ENCODE data around the gene EPHB1.
"Not testable (repeated sequence)": the region's sequence is repeated elsewhere in the genome, so short reads cannot be mapped to it uniquely, and the experiment has no call there.

The EPHB1 gene

GRCh38 chr3:134937256-134938028 is 142.4 kb downstream of the EPHB1 start:
- in situ Hi-C loops (cut with HindIII; ENCODE audit: low sequenced_read_pairs), result loop anchor here (5.0 kb wide), 1 partner anchor 35 kb away; no protein-coding TSS in a partner anchor

- in situ Hi-C loops (cut with HindIII; ENCODE audit: low sequenced_read_pairs), result loop anchor here (5.0 kb wide), 1 partner anchor 36 kb away; no protein-coding TSS in a partner anchor
These were observed 143.0 kb downstream of the EPHB1 start for GRCh38 chr3:134938029-134938525.

- in situ Hi-C loops (cut with HindIII; ENCODE audit: low sequenced_read_pairs), result loop anchor here (5.0 kb wide), 1 partner anchor 38 kb away; no protein-coding TSS in a partner anchor
These were observed 144.9 kb downstream of the EPHB1 start for GRCh38 chr3:134939978-134940377.

- in situ Hi-C loops (cut with HindIII; ENCODE audit: low sequenced_read_pairs), result no loop called here
These were observed 146.8 kb downstream of the EPHB1 start for GRCh38 chr3:134941820-134942219.

GRCh38 chr3:134944429-134944828 is 149.4 kb downstream of the EPHB1 start:
- in situ Hi-C loops (cut with HindIII; ENCODE audit: low sequenced_read_pairs), result no loop called here

- in situ Hi-C loops (cut with HindIII; ENCODE audit: low sequenced_read_pairs), result no loop called here
These were observed 154.1 kb downstream of the EPHB1 start for GRCh38 chr3:134949150-134949549.

- in situ Hi-C loops (cut with HindIII; ENCODE audit: low sequenced_read_pairs), result no loop called here
These were observed 157.3 kb downstream of the EPHB1 start for GRCh38 chr3:134952371-134952770.

GRCh38 chr3:134955874-134956273 is 160.8 kb downstream of the EPHB1 start:
- in situ Hi-C loops (cut with HindIII; ENCODE audit: low sequenced_read_pairs), result no loop called here

- in situ Hi-C loops (cut with HindIII; ENCODE audit: low sequenced_read_pairs), result no loop called here
These were observed 161.3 kb downstream of the EPHB1 start for GRCh38 chr3:134956395-134956794.

- in situ Hi-C loops (cut with HindIII; ENCODE audit: low sequenced_read_pairs), result no loop called here
These were observed 161.8 kb downstream of the EPHB1 start for GRCh38 chr3:134956844-134957243.

DNA sequence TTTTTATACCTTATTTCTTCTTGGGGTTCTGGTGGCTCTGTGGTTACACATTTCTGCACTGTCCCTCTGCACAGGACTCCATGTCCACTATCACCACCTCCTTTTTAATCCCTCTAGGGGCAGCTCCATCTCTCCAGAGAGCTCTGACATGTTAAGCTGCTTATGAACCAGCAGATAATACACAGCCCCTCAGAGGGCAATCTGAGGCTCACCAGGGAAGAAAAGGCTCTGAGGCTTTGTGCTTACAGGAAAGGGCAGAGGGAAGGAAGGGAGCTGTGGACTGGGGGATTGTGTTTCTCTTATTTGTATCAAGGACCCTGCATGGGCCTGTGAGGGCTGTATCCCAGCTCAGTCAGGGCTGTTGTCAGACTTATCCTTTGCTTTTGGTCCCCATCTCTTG is 164.5 kb downstream of the EPHB1 start:
- in situ Hi-C loops (cut with HindIII; ENCODE audit: low sequenced_read_pairs), result no loop called here

DNA sequence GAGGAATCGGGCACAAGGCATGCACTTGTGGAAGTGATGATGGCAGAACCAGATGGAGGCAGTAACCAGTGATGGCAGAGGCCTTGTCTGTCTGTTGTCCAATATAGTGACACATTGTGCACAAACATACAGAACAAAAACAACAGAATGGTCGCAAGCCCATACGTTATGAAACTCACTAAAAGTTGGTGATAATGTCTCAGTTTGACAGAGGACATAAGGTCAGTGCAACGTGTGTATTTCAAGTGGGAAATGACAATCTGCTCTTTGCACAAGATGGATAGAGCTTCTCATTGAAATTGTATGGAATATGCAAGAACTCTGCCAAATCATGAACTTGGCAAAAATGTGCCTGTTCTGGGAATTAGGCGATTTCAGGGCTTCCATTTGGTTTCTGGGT is 169.2 kb downstream of the EPHB1 start:
- in situ Hi-C loops (cut with HindIII; ENCODE audit: low sequenced_read_pairs), result no loop called here

- in situ Hi-C loops (cut with HindIII; ENCODE audit: low sequenced_read_pairs), result no loop called here
These were observed 170.9 kb downstream of the EPHB1 start for GRCh38 chr3:134965865-134966481.

- in situ Hi-C loops (cut with HindIII; ENCODE audit: low sequenced_read_pairs), result no loop called here
These were observed 175.8 kb downstream of the EPHB1 start for GRCh38 chr3:134970895-134971294.

- in situ Hi-C loops (cut with HindIII; ENCODE audit: low sequenced_read_pairs), result no loop called here
These were observed 176.2 kb downstream of the EPHB1 start for GRCh38 chr3:134971306-134971705.

- in situ Hi-C loops (cut with HindIII; ENCODE audit: low sequenced_read_pairs), result not testable (repeated sequence)
These were observed 176.8 kb downstream of the EPHB1 start for GRCh38 chr3:134971907-134972306.

DNA sequence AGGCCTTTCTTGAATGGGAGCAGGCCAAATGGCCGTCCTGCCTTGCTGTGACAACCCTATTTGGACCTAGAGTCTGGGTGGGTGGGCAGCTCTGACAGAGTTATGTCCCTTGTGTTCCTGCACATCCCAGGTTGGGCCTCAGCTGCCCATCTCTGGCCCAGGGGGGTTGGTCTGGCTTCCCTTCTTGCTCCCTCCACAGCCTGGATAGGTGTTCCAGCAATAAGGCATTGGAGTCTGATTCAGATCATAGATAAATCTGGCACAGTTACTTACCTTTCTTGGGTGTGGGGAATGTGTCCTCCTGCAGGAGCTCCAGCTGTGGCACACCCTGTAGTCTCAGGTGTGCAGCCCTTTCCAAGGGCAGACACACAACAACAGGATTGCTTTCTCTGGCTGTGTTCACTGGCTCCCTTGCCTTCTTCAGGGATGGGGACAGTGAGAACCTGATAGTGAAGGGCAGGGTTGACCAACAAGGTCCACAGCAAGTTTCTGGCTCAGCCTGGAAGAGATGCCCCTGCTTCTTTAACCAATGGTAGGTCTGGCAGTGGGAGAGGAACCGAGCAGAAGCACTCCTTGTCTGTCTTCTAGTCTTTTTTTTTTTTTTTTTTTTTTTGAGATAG is 177.9 kb downstream of the EPHB1 start:
- in situ Hi-C loops (cut with HindIII; ENCODE audit: low sequenced_read_pairs), result no loop called here

DNA sequence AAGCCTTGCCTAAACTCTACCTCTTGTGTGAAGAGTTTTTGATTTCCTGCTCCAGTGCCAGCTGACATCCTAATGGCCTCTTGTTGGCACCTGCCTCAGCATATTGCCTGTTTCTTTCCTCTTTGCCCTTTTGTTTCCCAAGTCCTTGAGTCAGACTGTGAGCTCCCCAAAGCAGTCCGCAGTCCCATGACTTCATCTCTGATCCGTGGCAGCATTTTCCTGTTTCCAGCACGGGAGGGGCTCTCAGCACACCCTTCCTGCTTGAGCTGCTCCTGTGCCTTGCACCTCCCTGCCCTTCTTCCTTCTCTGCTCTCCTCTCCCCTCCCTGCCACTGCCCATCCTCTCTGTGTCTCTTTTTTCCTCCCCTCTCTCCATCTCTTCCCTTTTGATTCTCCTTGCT is 179.6 kb downstream of the EPHB1 start:
- in situ Hi-C loops (cut with HindIII; ENCODE audit: low sequenced_read_pairs), result no loop called here

- in situ Hi-C loops (cut with HindIII; ENCODE audit: low sequenced_read_pairs), result no loop called here
These were observed 181.9 kb downstream of the EPHB1 start for GRCh38 chr3:134976948-134977347.

- in situ Hi-C loops (cut with HindIII; ENCODE audit: low sequenced_read_pairs), result no loop called here
These were observed 183.6 kb downstream of the EPHB1 start for GRCh38 chr3:134978658-134979057.

GRCh38 chr3:134985864-134986715 is 191.0 kb downstream of the EPHB1 start:
- in situ Hi-C loops (cut with HindIII; ENCODE audit: low sequenced_read_pairs), result no loop called here

All from endothelial cell of hepatic sinusoid (primary cell).